K562 (cell line): ENCODE measurements around the gene CPLANE2.

Source experiments
- JUN ChIP-seq, 2 experiments: sonication (generic) in 1 of 2; formaldehyde crosslinking in 1 of 2; IDR thresholded peaks; 2 replicates each; pipeline versions ENCODE4 v1.6.1 to v1.8.0; 2012 to 2022; ENCODE audit warnings: borderline replicate concordance in 2 of 2, mild to moderate bottlenecking in 2 of 2, improper control_type of control experiment in 1 of 2, low read depth in 1 of 2, low read length in 1 of 2, missing genetic modification reagents in 1 of 2
- KLF6 ChIP-seq: fragments of 250-450 bp; sonication (Bioruptor Pico); IDR thresholded peaks from 2 replicates; pipeline ENCODE4 v1.4.0; 2020; ENCODE audit warnings: mild to moderate bottlenecking, moderate library complexity, borderline replicate concordance
- MXI1 ChIP-seq: IDR thresholded peaks from 2 replicates; pipeline ENCODE4 v1.6.1; 2011; ENCODE audit warnings: low read depth, mild to moderate bottlenecking, improper control_type of control experiment, low read length
- POLR2A ChIP-seq: fragments of 450-650 bp; conservative IDR thresholded peaks from 2 replicates; pipeline ENCODE4 v1.6.1; 2016
- SP1 ChIP-seq: sonication (generic); formaldehyde crosslinking; IDR thresholded peaks from 2 replicates; pipeline ENCODE4 v1.8.1; 2022; ENCODE audit warnings: mild to moderate bottlenecking, missing genetic modification reagents
- TCF3 ChIP-seq: sonication (generic); formaldehyde crosslinking; IDR thresholded peaks from 2 replicates; pipeline ENCODE4 v1.4.0; 2020; ENCODE audit warnings: mild to moderate bottlenecking, missing genetic modification reagents
- ZNF583 ChIP-seq: fragments of 250-450 bp; sonication (Bioruptor Pico); IDR thresholded peaks from 2 replicates; pipeline ENCODE4 v1.4.0; 2020
- TF ChIP-seq, protein P1 (sequence below), 3 experiments: IDR thresholded peaks in 2 of 3; conservative IDR thresholded peaks in 1 of 3; 2 replicates each; pipeline ENCODE4 v1.5.1; 2011 to 2012; ENCODE audit warnings: low read length in 3 of 3, mild to moderate bottlenecking in 3 of 3, control low read depth in 2 of 3, improper control_type of control experiment in 1 of 3, inconsistent platforms in 1 of 3, low read depth in 1 of 3, mixed read lengths in 1 of 3, moderate library complexity in 1 of 3; ENCODE audit not compliant: insufficient read depth in 2 of 3
- TF ChIP-seq, protein P2 (sequence below): sonication (generic); formaldehyde crosslinking; IDR thresholded peaks from 2 replicates; pipeline ENCODE4 v1.5.0; 2020; ENCODE audit warnings: missing genetic modification reagents

DNA sequence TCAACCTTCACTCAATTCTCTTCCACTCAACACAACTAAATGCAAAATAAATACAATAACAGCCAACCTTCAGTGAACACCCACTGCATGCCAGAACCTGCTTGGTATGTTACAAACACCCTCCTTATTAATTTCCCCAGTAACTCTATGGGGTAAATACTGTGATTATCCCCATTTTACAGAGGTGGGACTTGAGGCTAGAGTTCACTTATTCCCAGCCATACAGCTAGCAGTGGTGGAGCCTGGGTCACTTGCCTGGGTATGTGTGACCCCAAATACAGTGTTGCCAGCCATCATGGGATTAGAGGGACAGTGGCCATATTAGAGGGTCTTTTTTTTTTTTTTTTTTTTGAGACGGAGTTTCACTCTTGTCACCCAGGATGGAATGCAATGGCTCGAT lies 1.6 kb downstream of the CPLANE2 start:
- no peak for TF ChIP-seq MXI1
- TF ChIP-seq, protein P1, sequence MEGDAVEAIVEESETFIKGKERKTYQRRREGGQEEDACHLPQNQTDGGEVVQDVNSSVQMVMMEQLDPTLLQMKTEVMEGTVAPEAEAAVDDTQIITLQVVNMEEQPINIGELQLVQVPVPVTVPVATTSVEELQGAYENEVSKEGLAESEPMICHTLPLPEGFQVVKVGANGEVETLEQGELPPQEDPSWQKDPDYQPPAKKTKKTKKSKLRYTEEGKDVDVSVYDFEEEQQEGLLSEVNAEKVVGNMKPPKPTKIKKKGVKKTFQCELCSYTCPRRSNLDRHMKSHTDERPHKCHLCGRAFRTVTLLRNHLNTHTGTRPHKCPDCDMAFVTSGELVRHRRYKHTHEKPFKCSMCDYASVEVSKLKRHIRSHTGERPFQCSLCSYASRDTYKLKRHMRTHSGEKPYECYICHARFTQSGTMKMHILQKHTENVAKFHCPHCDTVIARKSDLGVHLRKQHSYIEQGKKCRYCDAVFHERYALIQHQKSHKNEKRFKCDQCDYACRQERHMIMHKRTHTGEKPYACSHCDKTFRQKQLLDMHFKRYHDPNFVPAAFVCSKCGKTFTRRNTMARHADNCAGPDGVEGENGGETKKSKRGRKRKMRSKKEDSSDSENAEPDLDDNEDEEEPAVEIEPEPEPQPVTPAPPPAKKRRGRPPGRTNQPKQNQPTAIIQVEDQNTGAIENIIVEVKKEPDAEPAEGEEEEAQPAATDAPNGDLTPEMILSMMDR (IDR thresholded peaks at IDR 0.05 in 2 of 3, conservative IDR thresholded peaks at IDR 0.05 in 1 of 3; ENCODE audit: insufficient read depth in 2 of 3, low read depth in 1 of 3, low read length in 3 of 3) = no peak
- TF ChIP-seq TCF3 (CRISPR knock-in tag) = no peak
- no peak for TF ChIP-seq POLR2A
- TF ChIP-seq KLF6 (CRISPR knock-in tag) = no peak
- TF ChIP-seq, protein P2, sequence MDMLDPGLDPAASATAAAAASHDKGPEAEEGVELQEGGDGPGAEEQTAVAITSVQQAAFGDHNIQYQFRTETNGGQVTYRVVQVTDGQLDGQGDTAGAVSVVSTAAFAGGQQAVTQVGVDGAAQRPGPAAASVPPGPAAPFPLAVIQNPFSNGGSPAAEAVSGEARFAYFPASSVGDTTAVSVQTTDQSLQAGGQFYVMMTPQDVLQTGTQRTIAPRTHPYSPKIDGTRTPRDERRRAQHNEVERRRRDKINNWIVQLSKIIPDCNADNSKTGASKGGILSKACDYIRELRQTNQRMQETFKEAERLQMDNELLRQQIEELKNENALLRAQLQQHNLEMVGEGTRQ (CRISPR knock-in tag) = no peak
- TF ChIP-seq ZNF583 (CRISPR knock-in tag) = no peak
- TF ChIP-seq SP1 = no peak
- no peak for TF ChIP-seq JUN (IDR thresholded peaks at IDR 0.05; ENCODE audit: borderline replicate concordance, low read depth, low read length)
- no peak for TF ChIP-seq JUN (CRISPR knock-in tag; IDR thresholded peaks at IDR 0.05; ENCODE audit: borderline replicate concordance)
